ENCODE measurements around the gene GPLD1.

Gene GPLD1

GRCh38 chr6:24381476-24382219, 107.7 kb downstream of the GPLD1 start:
- DNase-seq (ENCODE audit: low spot score), result no peak
- no peak for TF ChIP-seq CTCF (IDR thresholded peaks at IDR 0.05; ENCODE audit: extremely low read depth, insufficient read depth, missing control alignments)
- in situ Hi-C loops (cut with MboI; ENCODE audit: low pct_unique_long_range_greater_than_20kb, low sequenced_read_pairs, unreplicated experiment), result no loop called here

GRCh38 chr6:24378473-24379097, 110.8 kb downstream of the GPLD1 start:
- in situ Hi-C loops (cut with MboI; ENCODE audit: low pct_unique_long_range_greater_than_20kb, low sequenced_read_pairs, unreplicated experiment), result no loop called here
- no peak for TF ChIP-seq CTCF (IDR thresholded peaks at IDR 0.05; ENCODE audit: extremely low read depth, insufficient read depth, missing control alignments)
- DNase-seq (ENCODE audit: low spot score), result no peak
